GM23338 (cell line): Measurements from ENCODE around the gene FBXL5. TPM values are rescaled to one million over a fixed set of nuclear protein-coding genes. Genes with fewer than 3 reads are reported as not detected.

Experiments
- ATAC-seq: fragments of 200-7000 bp; cut with Tn5 transposase; 3 replicates; pipeline ENCODE4 v1.9.1; 2020
- DNase-seq: peaks from one replicate; pipeline ENCODE4 v3.0.0-alpha.2; 2015; ENCODE audit warnings: low spot score
- H2AFZ ChIP-seq: fragments of 200-600 bp; sonication (generic); 2 replicates; pipeline ENCODE4 v1.8.0; 2016; ENCODE audit warnings: antibody characterized with exemption, mild to moderate bottlenecking, moderate library complexity
- H3F3A ChIP-seq: fragments of 200-600 bp; sonication (generic); replicated peaks from 2 replicates; pipeline ENCODE4 v1.8.0; 2017; ENCODE audit warnings: antibody characterized with exemption, mixed run types, low read depth
- H3K27ac ChIP-seq: fragments of 200-600 bp; sonication (generic); 2 replicates; pipeline ENCODE4 v1.6.1; 2016; ENCODE audit warnings: low read depth
- H3K27me3 ChIP-seq: fragments of 200-600 bp; sonication (generic); 2 replicates; pipeline ENCODE4 v1.8.0; 2016; ENCODE audit warnings: mild to moderate bottlenecking, mixed run types, moderate library complexity; ENCODE audit not compliant: insufficient read depth
- H3K36me3 ChIP-seq: fragments of 200-600 bp; sonication (generic); 2 replicates; pipeline ENCODE4 v1.8.0; 2016; ENCODE audit warnings: mild to moderate bottlenecking; ENCODE audit not compliant: insufficient read depth
- H3K4me1 ChIP-seq: fragments of 200-600 bp; sonication (generic); 2 replicates; pipeline ENCODE4 v1.8.0; 2016; ENCODE audit warnings: mild to moderate bottlenecking, moderate library complexity; ENCODE audit not compliant: insufficient read depth
- H3K4me2 ChIP-seq: fragments of 200-600 bp; sonication (generic); 2 replicates; pipeline ENCODE4 v1.7.1; 2017; ENCODE audit warnings: mixed run types
- H3K4me3 ChIP-seq: fragments of 200-600 bp; sonication (generic); 2 replicates; pipeline ENCODE4 v1.6.1; 2016; ENCODE audit warnings: mixed run types
- H3K79me2 ChIP-seq: fragments of 200-600 bp; sonication (generic); replicated peaks from 2 replicates; pipeline ENCODE4 v1.8.0; 2017; ENCODE audit warnings: mild to moderate bottlenecking; ENCODE audit not compliant: insufficient read depth
- H3K9me2 ChIP-seq: fragments of 200-600 bp; sonication (generic); 2 replicates; pipeline ENCODE4 v1.8.0; 2017; ENCODE audit not compliant: insufficient read depth
- H4K20me1 ChIP-seq: fragments of 200-600 bp; sonication (generic); replicated peaks from 2 replicates; pipeline ENCODE4 v1.8.0; 2017; ENCODE audit warnings: mild to moderate bottlenecking; ENCODE audit not compliant: insufficient read depth
- H3K27ac Mint-ChIP-seq: 2 replicates; pipeline ENCODE4 v1.8.0; 2020; ENCODE audit warnings: inconsistent platforms, mild to moderate bottlenecking, moderate library complexity, mixed read lengths
- H3K27me3 Mint-ChIP-seq: 3 replicates; pipeline ENCODE4 v1.8.0; 2022; ENCODE audit warnings: low read depth, mild to moderate bottlenecking, moderate library complexity, mixed read lengths, inconsistent platforms; ENCODE audit not compliant: insufficient read depth, poor library complexity
- H3K36me3 Mint-ChIP-seq: 3 replicates; pipeline ENCODE4 v1.8.0; 2021; ENCODE audit warnings: low read depth, mild to moderate bottlenecking, inconsistent platforms, moderate library complexity, mixed read lengths
- H3K4me1 Mint-ChIP-seq: 3 replicates; pipeline ENCODE4 v1.8.0; 2020; ENCODE audit warnings: mild to moderate bottlenecking, inconsistent platforms, mixed read lengths
- H3K4me3 Mint-ChIP-seq: 3 replicates; pipeline ENCODE4 v1.8.0; 2021; ENCODE audit warnings: moderate library complexity, mild to moderate bottlenecking, inconsistent platforms, mixed read lengths
- H3K9me3 Mint-ChIP-seq: 3 replicates; pipeline ENCODE4 v1.8.0; 2020; ENCODE audit warnings: moderate library complexity, mild to moderate bottlenecking, inconsistent platforms, mixed read lengths
- ETS1 ChIP-seq: IDR thresholded peaks from 2 replicates; pipeline ENCODE4 v1.6.1; 2016; ENCODE audit warnings: antibody characterized with exemption
- EZH2 ChIP-seq: fragments of 200-600 bp; sonication (generic); IDR thresholded peaks from one replicate; pipeline ENCODE4 v1.8.0; 2017; ENCODE audit warnings: antibody characterized with exemption, mild to moderate bottlenecking, low read depth; ENCODE audit not compliant: unreplicated experiment
- EZH2phosphoT487 ChIP-seq: fragments of 200-600 bp; sonication (generic); IDR thresholded peaks from one replicate; pipeline ENCODE4 v1.8.1; 2018; ENCODE audit warnings: antibody characterized with exemption; ENCODE audit not compliant: unreplicated experiment
- POLR2AphosphoS5 ChIP-seq: IDR thresholded peaks from 2 replicates; pipeline ENCODE4 v1.6.1; 2016; ENCODE audit warnings: antibody characterized with exemption, low read depth
- STAT1 ChIP-seq: IDR thresholded peaks from one replicate; pipeline ENCODE4 v1.6.1; 2016; ENCODE audit warnings: antibody characterized with exemption; ENCODE audit not compliant: unreplicated experiment
- ZNF331 ChIP-seq: fragments of 250-450 bp; sonication (Bioruptor Pico); IDR thresholded peaks from 2 replicates; pipeline ENCODE4 v1.5.0; 2020; ENCODE audit warnings: low read depth, mild to moderate bottlenecking, moderate library complexity
- polyA plus RNA-seq: library from polyadenylated mRNA; unstranded; fragments of >200 nt; fragmentation: Nextera tagmentation; extraction: Ambion mirVana; gene quantifications from 2 replicates; pipeline ENCODE4 v1.2.1, GENCODE V29; 2016
- total RNA-seq: library from RNA; depleted of rRNA; stranded (reverse); fragments of >200 nt; shearing (Covaris generic); gene quantifications from 2 replicates; pipeline ENCODE4 v1.2.3, GENCODE V29; 2014
- TF ChIP-seq, protein P1 (sequence below): fragments of 250-450 bp; sonication (Bioruptor Pico); IDR thresholded peaks from 2 replicates; pipeline ENCODE4 v1.5.0; 2020; ENCODE audit warnings: mild to moderate bottlenecking, moderate library complexity

Gene FBXL5
- total and polyA plus RNA-seq, 2 experiments from 2014 or later: 55.7 to 81.9 TPM

DNA sequence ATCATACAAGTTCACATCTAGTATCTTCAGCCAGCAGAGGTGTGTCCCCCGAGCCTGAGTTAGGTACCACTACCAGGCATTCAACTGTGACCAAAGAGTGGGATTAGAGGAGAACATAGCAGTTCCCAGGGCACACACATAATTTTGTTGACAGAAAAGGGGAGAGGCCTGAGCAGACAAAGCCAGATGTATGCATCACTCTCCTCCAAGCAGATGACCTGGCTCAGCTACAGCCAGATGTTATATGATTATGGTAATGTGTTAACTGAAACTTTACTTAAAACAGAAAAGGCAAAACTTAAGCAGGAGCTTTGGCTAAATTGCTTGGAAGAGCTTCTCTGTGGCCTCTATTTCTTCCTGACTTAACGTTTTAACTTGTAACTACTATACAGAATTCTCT lies 96.6 kb downstream of the FBXL5 start (continued):
- no peak for TF ChIP-seq EZH2phosphoT487
- TF ChIP-seq POLR2AphosphoS5: no peak
- no peak for TF ChIP-seq ZNF331
- TF ChIP-seq EZH2: no peak
- TF ChIP-seq ETS1: no peak

- H3K36me3 Mint-ChIP-seq: no peaks in the 10 kb centered on the region; the same call in 2 of the 3 replicates
- H3K4me3 Mint-ChIP-seq: no peak overlapping the region
- H3K4me1 Mint-ChIP-seq: no peaks in the 10 kb centered on the region
- Histone ChIP-seq H3K9me2 (0 out of 2 replicates have a peak, but pooled peaks cover 3% of the 10 kb centered on the region), H3K79me2 (no peaks in the 10 kb centered on the region), H2AFZ (no peak overlapping the region), H3K4me3 (no peak overlapping the region), H3F3A (no peaks in the 10 kb centered on the region), H3K36me3 (no peaks in the 10 kb centered on the region), H4K20me1 (no peaks in the 10 kb centered on the region), H3K4me2 (no peak overlapping the region), H3K27me3 (no peaks in the 10 kb centered on the region), H3K4me1 (no peaks in the 10 kb centered on the region), H3K27ac (no peak overlapping the region)
- TF ChIP-seq POLR2AphosphoS5 (no peak), EZH2phosphoT487 (no peak), STAT1 (no peak), EZH2 (no peak)
- TF ChIP-seq, protein P1, sequence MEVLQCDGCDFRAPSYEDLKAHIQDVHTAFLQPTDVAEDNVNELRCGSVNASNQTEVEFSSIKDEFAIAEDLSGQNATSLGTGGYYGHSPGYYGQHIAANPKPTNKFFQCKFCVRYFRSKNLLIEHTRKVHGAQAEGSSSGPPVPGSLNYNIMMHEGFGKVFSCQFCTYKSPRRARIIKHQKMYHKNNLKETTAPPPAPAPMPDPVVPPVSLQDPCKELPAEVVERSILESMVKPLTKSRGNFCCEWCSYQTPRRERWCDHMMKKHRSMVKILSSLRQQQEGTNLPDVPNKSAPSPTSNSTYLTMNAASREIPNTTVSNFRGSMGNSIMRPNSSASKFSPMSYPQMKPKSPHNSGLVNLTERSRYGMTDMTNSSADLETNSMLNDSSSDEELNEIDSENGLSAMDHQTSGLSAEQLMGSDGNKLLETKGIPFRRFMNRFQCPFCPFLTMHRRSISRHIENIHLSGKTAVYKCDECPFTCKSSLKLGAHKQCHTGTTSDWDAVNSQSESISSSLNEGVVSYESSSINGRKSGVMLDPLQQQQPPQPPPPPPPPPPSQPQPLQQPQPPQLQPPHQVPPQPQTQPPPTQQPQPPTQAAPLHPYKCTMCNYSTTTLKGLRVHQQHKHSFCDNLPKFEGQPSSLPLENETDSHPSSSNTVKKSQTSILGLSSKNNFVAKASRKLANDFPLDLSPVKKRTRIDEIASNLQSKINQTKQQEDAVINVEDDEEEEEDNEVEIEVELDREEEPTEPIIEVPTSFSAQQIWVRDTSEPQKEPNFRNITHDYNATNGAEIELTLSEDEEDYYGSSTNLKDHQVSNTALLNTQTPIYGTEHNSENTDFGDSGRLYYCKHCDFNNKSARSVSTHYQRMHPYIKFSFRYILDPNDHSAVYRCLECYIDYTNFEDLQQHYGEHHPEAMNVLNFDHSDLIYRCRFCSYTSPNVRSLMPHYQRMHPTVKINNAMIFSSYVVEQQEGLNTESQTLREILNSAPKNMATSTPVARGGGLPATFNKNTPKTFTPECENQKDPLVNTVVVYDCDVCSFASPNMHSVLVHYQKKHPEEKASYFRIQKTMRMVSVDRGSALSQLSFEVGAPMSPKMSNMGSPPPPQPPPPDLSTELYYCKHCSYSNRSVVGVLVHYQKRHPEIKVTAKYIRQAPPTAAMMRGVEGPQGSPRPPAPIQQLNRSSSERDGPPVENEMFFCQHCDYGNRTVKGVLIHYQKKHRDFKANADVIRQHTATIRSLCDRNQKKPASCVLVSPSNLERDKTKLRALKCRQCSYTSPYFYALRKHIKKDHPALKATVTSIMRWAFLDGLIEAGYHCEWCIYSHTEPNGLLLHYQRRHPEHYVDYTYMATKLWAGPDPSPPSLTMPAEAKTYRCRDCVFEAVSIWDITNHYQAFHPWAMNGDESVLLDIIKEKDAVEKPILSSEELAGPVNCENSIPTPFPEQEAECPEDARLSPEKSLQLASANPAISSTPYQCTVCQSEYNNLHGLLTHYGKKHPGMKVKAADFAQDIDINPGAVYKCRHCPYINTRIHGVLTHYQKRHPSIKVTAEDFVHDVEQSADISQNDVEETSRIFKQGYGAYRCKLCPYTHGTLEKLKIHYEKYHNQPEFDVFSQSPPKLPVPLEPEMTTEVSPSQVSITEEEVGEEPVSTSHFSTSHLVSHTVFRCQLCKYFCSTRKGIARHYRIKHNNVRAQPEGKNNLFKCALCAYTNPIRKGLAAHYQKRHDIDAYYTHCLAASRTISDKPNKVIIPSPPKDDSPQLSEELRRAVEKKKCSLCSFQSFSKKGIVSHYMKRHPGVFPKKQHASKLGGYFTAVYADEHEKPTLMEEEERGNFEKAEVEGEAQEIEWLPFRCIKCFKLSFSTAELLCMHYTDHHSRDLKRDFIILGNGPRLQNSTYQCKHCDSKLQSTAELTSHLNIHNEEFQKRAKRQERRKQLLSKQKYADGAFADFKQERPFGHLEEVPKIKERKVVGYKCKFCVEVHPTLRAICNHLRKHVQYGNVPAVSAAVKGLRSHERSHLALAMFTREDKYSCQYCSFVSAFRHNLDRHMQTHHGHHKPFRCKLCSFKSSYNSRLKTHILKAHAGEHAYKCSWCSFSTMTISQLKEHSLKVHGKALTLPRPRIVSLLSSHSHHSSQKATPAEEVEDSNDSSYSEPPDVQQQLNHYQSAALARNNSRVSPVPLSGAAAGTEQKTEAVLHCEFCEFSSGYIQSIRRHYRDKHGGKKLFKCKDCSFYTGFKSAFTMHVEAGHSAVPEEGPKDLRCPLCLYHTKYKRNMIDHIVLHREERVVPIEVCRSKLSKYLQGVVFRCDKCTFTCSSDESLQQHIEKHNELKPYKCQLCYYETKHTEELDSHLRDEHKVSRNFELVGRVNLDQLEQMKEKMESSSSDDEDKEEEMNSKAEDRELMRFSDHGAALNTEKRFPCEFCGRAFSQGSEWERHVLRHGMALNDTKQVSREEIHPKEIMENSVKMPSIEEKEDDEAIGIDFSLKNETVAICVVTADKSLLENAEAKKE (CRISPR knock-in tag): no peak
- H3K27ac Mint-ChIP-seq: no peak overlapping the region
- no peaks in the 10 kb centered on the region for H3K27me3 Mint-ChIP-seq
- DNase-seq (no peak), ATAC-seq (peak; percentile 38)
- H3K9me3 Mint-ChIP-seq: no peaks in the 10 kb centered on the region
Observed at GRCh38 chr4:15557786-15558550, 97.2 kb downstream of the FBXL5 start.
